GM19395 (cell line): ENCODE results near the gene GRID1.

Experiments used
- ATAC-seq: cut with Tn5 transposase; IDR thresholded peaks from one replicate; pipeline ENCODE4 v1.9.1; 2021; ENCODE audit warnings: mild to moderate bottlenecking, moderate library complexity; ENCODE audit not compliant: unreplicated experiment

GRID1 gene

DNA sequence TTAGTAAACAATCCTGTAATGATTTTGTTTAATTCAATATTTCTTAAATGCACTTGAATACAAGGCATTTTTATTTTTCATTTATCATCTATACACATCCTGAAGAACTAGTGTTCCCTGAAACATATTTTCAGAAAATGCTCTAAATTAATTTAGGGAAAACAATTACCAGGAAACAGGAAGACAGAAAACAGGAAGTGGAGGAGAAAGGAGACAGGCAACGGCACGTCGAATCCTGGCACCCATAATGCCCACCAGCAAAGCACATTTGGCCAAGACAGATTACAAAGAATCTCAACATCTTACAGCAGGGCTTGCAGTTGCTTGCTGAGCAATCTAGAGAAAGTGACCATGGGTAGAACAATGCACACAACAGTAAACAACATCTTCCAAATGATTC is 571.1 kb downstream of the GRID1 start:
- no peak for ATAC-seq

- no peak for ATAC-seq
Observed at GRCh38 chr10:85794553-85794952, 572.0 kb downstream of the GRID1 start.

GRCh38 chr10:85792533-85792858 is 574.1 kb downstream of the GRID1 start:
- no peak for ATAC-seq

DNA sequence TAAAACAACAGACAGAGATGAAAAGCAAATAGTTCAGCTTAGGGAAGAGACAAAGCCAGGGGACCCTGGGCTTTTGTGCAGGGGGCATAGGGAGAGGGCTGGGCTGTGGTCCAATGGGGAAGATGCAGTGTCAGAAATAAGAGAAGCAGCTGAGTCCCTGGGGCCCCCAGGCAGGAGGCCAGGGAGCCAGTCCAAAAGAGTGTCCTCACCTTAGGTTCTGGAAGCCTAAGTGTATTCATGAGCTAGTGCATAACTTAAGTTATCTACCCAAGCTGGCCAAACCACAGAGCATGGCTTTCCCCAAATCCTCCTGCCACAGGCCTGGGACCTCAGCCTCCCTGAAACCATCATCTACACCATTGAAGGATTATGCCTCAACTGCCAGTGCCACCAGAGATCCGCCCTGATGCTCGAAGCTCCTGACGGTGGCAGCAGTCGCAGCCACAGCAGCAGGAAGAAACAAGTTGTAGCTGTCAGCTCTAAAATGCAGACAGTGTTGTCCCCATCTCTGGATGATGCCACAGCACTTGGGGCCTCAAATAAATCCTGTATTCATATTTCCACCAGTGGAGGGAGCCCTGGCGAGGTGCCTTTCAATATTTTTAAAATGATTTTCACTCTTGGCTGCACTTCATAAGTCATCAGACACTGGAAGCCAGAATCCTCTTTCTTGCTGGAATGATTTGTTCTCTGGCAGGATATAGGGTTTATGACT is 574.6 kb downstream of the GRID1 start:
- no peak for ATAC-seq

GRCh38 chr10:85789982-85790789 is 576.4 kb downstream of the GRID1 start:
- no peak for ATAC-seq

DNA sequence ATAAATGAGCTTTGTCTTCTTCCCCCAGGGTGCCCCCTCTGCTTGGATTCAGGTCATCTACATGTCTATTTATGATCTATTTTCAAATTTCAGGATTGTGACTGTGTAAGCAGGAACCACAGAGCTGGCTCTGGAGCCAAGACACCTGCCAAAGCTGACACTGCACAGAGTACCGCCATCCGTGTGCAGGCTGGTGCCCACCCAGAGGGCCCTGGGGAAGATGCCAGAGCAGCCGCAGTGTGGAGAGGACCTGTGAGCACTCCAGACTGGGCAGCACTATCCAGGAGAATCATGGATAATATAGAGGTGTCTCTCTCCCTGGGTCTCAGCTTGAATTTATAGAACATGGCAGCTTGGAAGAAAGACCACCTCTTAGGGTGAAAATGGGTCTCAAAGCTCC is 577.5 kb downstream of the GRID1 start:
- ATAC-seq, result no peak

GRCh38 chr10:85788570-85788969 is 578.0 kb downstream of the GRID1 start:
- no peak for ATAC-seq

GRCh38 chr10:85787881-85788280 is 578.7 kb downstream of the GRID1 start:
- ATAC-seq, result no peak

DNA sequence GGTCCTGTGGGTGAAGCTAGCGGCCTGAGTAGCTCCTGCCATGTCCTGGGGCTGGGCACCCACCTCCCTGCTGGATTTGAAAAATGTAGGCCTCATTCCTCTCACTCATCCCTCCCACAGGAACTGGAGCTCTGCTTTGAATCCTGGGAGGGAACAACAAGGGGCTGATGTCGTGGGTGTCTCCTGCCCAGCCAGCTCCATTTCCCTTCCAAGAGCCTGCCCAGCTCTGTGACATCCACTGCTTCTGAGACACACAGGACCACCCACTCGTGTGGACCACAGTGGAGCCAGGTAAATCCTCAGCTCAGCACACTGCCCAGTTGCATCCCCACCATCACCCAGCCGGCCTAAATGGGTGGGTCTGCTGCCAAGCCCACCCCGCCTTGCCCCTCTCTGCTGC is 579.2 kb downstream of the GRID1 start:
- ATAC-seq, result no peak

- no peak for ATAC-seq
Observed at GRCh38 chr10:85786401-85786899, 580.1 kb downstream of the GRID1 start.

- ATAC-seq, result no peak
Observed at GRCh38 chr10:85784792-85785191, 581.8 kb downstream of the GRID1 start.

- ATAC-seq, result no peak
Observed at GRCh38 chr10:85781404-85781803, 585.2 kb downstream of the GRID1 start.

DNA sequence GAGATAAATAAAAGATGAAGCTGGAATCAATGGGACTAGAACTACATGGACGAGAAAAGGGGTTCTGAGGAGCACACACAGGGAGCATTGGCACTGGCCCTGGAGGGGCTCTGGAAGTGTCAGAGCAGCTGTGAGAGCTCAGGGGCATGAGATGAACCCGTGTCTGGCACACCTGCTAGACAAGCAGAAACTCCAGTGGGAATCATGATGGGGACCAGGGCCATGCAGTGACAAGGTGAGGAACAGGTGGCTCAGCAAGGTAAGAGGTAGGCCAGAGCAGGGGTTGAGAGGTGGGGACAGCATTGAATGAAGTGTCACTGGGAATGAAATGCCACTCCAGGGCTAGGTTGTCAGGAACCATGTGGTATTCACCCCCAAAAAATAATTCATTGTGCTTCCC is 588.5 kb downstream of the GRID1 start:
- no peak for ATAC-seq

GRCh38 chr10:85767891-85768290 is 598.7 kb downstream of the GRID1 start:
- ATAC-seq, result no peak

DNA sequence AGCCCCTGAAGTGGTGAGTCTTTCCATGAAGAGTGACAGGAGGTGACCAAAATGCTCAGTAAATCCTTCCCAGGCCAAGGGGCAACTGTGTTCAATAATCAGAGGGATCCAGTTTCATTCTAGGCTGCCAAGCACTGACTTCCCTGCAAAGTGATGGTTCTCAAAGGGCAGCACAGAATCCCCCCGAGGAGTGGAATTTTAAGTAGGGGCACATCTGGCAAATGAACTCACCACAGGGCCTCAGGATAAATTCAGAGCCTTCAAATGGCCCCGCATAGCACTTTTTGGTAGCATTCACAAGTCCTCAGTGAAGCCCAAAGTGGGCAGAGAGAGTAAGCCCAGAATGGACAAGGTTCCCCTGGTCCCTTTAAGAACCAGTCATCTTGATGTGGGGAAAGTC is 602.5 kb downstream of the GRID1 start:
- no peak for ATAC-seq

GRCh38 chr10:85761906-85762445 is 604.6 kb downstream of the GRID1 start:
- no peak for ATAC-seq

GRCh38 chr10:85741626-85742300 is 624.8 kb downstream of the GRID1 start:
- peak; percentile 99 for ATAC-seq

- no peak for ATAC-seq
Observed at GRCh38 chr10:85735997-85736396, 630.6 kb downstream of the GRID1 start.

DNA sequence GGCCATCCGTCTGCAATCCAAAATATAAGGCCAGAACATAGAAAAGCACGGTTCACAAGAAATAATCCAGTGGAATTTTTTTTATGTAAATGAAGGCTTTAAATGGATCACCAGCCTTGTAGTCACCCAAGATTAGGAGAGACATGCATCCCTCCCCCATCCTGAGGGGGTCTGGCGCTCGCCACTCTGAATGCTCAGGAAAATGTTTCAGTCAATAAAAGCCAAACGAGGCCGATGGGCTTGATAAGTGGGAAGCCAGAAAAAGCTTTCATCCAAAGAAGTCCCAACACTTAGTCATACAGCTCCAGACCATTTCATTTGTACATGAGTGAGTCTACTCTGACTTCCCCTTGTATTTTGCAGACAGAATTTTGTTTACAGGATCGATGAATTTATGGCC is 631.8 kb downstream of the GRID1 start:
- no peak for ATAC-seq

- no peak for ATAC-seq
Observed at GRCh38 chr10:85724215-85724614, 642.4 kb downstream of the GRID1 start.

- ATAC-seq, result no peak
Observed at GRCh38 chr10:85720931-85721590, 645.5 kb downstream of the GRID1 start.
